ENCODE results near the gene MMP12. TPM values are rescaled to one million over a fixed set of nuclear protein-coding genes. Genes with fewer than 3 reads are reported as not detected.
"Not testable (repeated sequence)": the region's sequence is repeated elsewhere in the genome, so short reads cannot be mapped to it uniquely, and the experiment has no call there.

Gene MMP12
- not detected for polyA plus RNA-seq (ENCODE audit: low read depth in 6 of 6)

DNA sequence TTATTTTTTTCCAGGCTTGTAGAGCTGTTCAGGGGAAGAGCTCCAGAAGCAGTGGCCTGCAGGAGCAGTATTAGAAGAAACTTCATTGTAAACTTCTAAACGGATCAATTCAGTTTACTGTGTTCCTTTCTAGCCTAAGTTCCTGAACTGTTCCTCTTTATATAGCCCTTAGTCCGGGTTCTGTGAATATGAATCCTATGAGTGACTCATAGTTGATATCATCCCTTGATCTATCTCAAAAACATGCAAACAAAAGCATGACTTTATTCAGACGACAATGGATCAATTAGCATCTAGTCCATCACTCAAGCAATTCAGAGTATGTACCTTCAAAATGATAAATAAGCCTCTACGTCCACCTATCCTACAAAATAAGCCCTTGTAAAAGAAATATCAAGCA is at the start of gene MMP12:
Gene MMP12 (minus strand): TSS at position 131 of the 400 bp plus-strand sequence. CDS start 45 bp downstream, at position 86.
- Mint-ChIP-seq H3K27ac (no peak within 1 kb of the TSS), H3K36me3 (no peaks in the 10 kb centered on the region), H3K4me3 (no peak within 1 kb of the TSS), H3K27me3 (peaks cover 7 to 14% (median 7%) of the 10 kb centered on the region in 3 donors), H3K4me1 (no peaks in the 10 kb centered on the region), H3K9me3 (no peaks in the 10 kb centered on the region)
- ATAC-seq (ENCODE audit: low read depth in 2 of 2) (no peak), DNase-seq (no peak)

- H3K4me3 Mint-ChIP-seq: no peak overlapping the region
- no peak overlapping the region for H3K27ac Mint-ChIP-seq
- H3K27me3 Mint-ChIP-seq: peaks cover 5 to 25% (median 13%) of the 10 kb centered on the region in 3 donors
- no peak for ATAC-seq (ENCODE audit: low read depth in 2 of 2)
- no peaks in the 10 kb centered on the region for H3K36me3 Mint-ChIP-seq
- DNase-seq: no peak
- H3K4me1 Mint-ChIP-seq: peaks cover 8 to 24% (median 11%) of the 10 kb centered on the region in 3 donors
- H3K9me3 Mint-ChIP-seq: peaks cover 0 to 2% (median 0%) of the 10 kb centered on the region in 7 donors
Observed at GRCh38 chr11:102921587-102922220, 46.9 kb upstream of the MMP12 start.

- Mint-ChIP-seq H3K4me3 (peak overlapping the region in 7 of 8 donors; percentile 6 to 74 (median 32)), H3K9me3 (peaks cover 0 to 2% (median 0%) of the 10 kb centered on the region in 7 donors), H3K27ac (peak overlapping the region in 3 of 6 donors; percentile 8 to 14 (median 13)), H3K36me3 (no peaks in the 10 kb centered on the region), H3K4me1 (peaks cover 8 to 24% (median 11%) of the 10 kb centered on the region in 3 donors), H3K27me3 (peaks cover 5 to 28% (median 12%) of the 10 kb centered on the region in 3 donors)
- DNase-seq (peak; percentile 33), ATAC-seq (ENCODE audit: low read depth in 2 of 2) (peak; percentile 89 to 92)
Observed at GRCh38 chr11:102920118-102920684, 45.4 kb upstream of the MMP12 start.

DNA sequence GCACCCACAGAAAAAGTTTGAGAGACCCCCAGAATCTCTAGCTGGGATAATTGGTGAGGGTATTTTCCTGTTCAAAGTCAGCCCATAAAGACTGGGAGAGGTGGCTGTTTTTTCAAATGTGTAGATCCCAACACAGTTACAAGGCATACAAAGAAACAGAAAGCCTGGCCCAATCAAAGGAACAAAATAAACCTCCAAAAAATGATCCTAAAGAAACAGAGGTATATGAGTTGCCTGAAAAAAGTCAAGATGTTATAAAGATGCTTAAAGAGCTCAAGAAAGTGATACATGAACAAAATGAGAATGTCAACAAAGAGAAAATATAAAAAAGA is 40.2 kb upstream of the MMP12 start:
- peaks cover 3 to 5% (median 4%) of the 10 kb centered on the region in 3 donors for H3K4me1 Mint-ChIP-seq
- DNase-seq (no peak), ATAC-seq (ENCODE audit: low read depth in 2 of 2) (no peak)
- no peak overlapping the region for H3K4me3 Mint-ChIP-seq
- peaks cover 0 to 13% (median 9%) of the 10 kb centered on the region in 3 donors for H3K27me3 Mint-ChIP-seq
- no peaks in the 10 kb centered on the region for H3K9me3 Mint-ChIP-seq
- no peak overlapping the region for H3K27ac Mint-ChIP-seq
- H3K36me3 Mint-ChIP-seq: no peaks in the 10 kb centered on the region

GRCh38 chr11:102914238-102915043 is 39.7 kb upstream of the MMP12 start:
- Mint-ChIP-seq H3K9me3 (peaks cover 0 to 2% (median 0%) of the 10 kb centered on the region in 7 donors), H3K4me3 (no peak overlapping the region), H3K36me3 (no peaks in the 10 kb centered on the region), H3K27ac (no peak overlapping the region), H3K27me3 (peaks cover 0 to 13% (median 11%) of the 10 kb centered on the region in 3 donors), H3K4me1 (no peaks in the 10 kb centered on the region)
- no peak for ATAC-seq (ENCODE audit: low read depth in 2 of 2)
- DNase-seq: no peak

GRCh38 chr11:102912482-102912830 is 37.7 kb upstream of the MMP12 start:
- Mint-ChIP-seq H3K27me3 (peaks cover 0 to 26% (median 20%) of the 10 kb centered on the region in 3 donors), H3K4me3 (no peak overlapping the region), H3K9me3 (peaks cover 0 to 7% (median 0%) of the 10 kb centered on the region in 7 donors), H3K27ac (no peak overlapping the region), H3K4me1 (no peaks in the 10 kb centered on the region), H3K36me3 (no peaks in the 10 kb centered on the region)
- DNase-seq: no peak
- no peak for ATAC-seq (ENCODE audit: low read depth in 2 of 2)

DNA sequence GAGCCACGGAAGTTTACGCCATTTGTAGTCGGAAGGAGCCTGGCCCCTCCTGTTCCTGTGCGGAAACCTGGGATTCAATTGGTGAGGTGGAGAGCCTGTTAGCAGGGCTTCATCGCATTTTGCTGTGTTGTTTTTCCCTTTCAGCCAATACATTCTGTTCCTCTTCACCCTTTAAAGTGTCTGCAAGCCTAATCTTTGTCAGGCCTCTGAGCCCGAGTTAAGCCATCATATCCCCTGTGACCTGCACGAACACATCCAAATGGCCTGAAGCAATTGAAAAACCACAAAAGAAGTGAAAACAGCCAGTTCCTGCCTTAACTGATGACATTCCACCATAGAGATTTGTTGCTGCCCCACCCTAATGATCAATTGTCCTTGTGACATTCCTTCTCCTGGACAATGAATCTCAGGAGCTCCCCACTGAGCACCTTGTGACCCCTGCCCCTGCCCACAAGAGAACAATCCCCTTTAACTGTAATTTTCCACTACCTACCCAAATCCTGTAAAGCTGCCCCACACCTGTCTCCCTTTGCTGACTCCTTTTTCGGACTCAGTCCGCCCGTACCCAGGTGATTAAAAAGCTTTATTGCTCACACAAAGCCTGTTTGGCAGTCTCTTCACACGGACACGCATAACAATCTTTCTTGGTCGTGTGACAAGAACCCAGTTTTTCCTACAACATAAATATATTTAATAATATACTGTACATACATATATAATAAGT is 37.1 kb upstream of the MMP12 start:
- Mint-ChIP-seq H3K36me3 (no peaks in the 10 kb centered on the region), H3K4me1 (no peaks in the 10 kb centered on the region), H3K9me3 (peaks cover 0 to 7% (median 0%) of the 10 kb centered on the region in 7 donors), H3K27me3 (peaks cover 0 to 26% (median 22%) of the 10 kb centered on the region in 3 donors), H3K27ac (no peak overlapping the region), H3K4me3 (no peak overlapping the region)
- no peak for ATAC-seq (ENCODE audit: low read depth in 2 of 2)
- DNase-seq: no peak

DNA sequence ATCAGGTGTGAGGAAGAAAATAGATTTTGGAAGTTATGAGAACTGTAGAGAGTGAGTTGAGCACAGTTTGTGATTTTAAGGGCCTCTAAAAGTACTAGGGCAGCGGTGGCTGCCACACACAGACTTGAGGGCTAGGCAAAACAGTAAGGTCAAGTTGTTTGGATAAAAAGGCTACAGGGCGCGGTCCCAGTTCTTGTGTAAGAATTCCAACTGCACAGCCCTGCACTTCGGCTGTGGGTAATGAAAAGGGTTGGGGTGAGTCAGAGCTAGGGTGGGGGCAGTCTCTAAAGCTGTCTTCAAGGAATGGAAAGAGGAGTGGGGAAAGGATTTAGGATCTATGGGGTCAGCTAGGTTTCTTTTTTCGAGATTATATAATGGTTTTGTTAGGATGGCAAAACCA is 31.1 kb upstream of the MMP12 start:
- DNase-seq; ATAC-seq (ENCODE audit: low read depth in 2 of 2); H3K27ac Mint-ChIP-seq; H3K9me3 Mint-ChIP-seq; H3K4me3 Mint-ChIP-seq; H3K4me1 Mint-ChIP-seq; H3K36me3 Mint-ChIP-seq: not testable (repeated sequence)
- peaks cover 0 to 25% (median 17%) of the 10 kb centered on the region in 3 donors for H3K27me3 Mint-ChIP-seq

DNA sequence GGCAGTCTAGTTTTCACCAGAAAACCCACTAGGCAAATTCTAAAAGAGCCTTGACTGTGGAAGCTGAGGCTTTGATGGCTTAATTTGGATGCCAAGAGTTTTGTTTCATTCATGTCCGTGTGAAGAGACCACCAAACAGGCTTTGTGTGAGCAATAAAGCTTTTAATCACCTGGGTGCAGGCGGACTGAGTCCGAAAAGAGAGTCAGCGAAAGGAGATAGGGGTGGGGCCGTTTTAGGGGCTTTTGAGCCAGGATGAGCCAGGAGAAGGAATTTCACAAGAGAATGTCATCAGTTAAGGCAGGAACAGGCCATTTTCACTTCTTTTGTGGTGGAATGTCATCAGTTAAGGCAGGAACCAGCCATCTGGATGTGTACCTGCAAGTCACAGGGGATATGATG is 29.1 kb upstream of the MMP12 start:
- not testable (repeated sequence) for DNase-seq; H3K9me3 Mint-ChIP-seq; H3K4me1 Mint-ChIP-seq; H3K4me3 Mint-ChIP-seq; ATAC-seq (ENCODE audit: low read depth in 2 of 2); H3K27ac Mint-ChIP-seq; H3K36me3 Mint-ChIP-seq
- H3K27me3 Mint-ChIP-seq: peaks cover 0 to 18% (median 17%) of the 10 kb centered on the region in 3 donors

DNA sequence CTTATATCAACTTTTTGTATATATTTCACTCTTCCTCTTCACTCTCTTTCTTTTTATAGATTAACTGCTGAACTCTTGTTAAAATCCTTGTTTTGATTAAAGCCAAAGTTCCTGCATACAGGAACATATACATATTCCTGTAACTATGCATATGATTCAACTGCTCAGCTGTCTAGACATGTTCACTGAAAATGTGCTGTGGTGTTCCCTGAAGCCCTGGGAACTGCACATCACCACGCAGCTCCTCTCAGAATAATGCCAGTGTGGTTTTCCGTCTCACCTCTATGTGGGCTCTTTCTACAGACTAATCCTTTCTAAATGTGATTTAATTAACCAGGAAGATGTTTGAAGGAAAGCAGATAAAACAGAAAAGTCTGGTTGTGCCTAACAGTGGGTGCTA is 25.6 kb upstream of the MMP12 start:
- ATAC-seq (ENCODE audit: low read depth in 2 of 2) (no peak), DNase-seq (no peak)
- no peaks in the 10 kb centered on the region for H3K36me3 Mint-ChIP-seq
- no peak overlapping the region for H3K27ac Mint-ChIP-seq
- H3K9me3 Mint-ChIP-seq: peaks cover 0 to 12% (median 5%) of the 10 kb centered on the region in 7 donors
- no peak overlapping the region for H3K4me3 Mint-ChIP-seq
- no peaks in the 10 kb centered on the region for H3K4me1 Mint-ChIP-seq
- peaks cover 0 to 7% (median 0%) of the 10 kb centered on the region in 3 donors for H3K27me3 Mint-ChIP-seq

DNA sequence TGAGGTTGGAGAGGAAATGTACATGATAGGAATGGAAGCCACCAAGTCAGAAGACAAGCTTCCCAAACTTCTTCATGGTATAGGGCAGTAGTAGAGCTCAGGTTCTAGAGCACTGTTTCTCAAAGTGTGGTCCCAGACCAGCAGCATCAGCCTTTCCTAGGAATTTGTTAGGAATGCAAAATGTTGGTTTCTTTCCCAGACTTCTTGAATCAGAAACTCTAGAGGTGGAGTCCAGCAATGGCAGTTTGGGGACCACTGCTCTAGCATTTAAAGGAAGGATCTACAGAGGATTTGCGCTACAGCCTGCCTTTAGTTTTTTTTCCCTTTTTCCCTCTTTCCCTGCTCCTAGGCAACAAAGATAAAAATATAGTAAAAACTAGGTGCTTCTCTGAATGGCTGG is 17.0 kb upstream of the MMP12 start:
- ATAC-seq (ENCODE audit: low read depth in 2 of 2) (no peak), DNase-seq (no peak)
- Mint-ChIP-seq H3K4me3 (no peak overlapping the region), H3K9me3 (peaks cover 5 to 28% (median 10%) of the 10 kb centered on the region in 7 donors), H3K4me1 (no peaks in the 10 kb centered on the region), H3K36me3 (no peaks in the 10 kb centered on the region), H3K27ac (no peak overlapping the region), H3K27me3 (peaks cover 5 to 22% (median 7%) of the 10 kb centered on the region in 3 donors)

- Mint-ChIP-seq H3K4me1 (no peaks in the 10 kb centered on the region), H3K27me3 (peaks cover 9 to 22% (median 11%) of the 10 kb centered on the region in 3 donors), H3K27ac (no peak overlapping the region), H3K4me3 (no peak overlapping the region), H3K36me3 (no peaks in the 10 kb centered on the region), H3K9me3 (peaks cover 0 to 2% (median 0%) of the 10 kb centered on the region in 7 donors)
- DNase-seq (no peak), ATAC-seq (ENCODE audit: low read depth in 2 of 2) (no peak)
Observed at GRCh38 chr11:102886999-102887398, 12.2 kb upstream of the MMP12 start.

- no peak for ATAC-seq (ENCODE audit: low read depth in 2 of 2)
- no peak overlapping the region for H3K4me3 Mint-ChIP-seq
- DNase-seq: no peak
- H3K27me3 Mint-ChIP-seq: peaks cover 4 to 13% (median 7%) of the 10 kb centered on the region in 3 donors
- peak overlapping the region in 1 of 6 donors; percentile 78 for H3K27ac Mint-ChIP-seq
- no peaks in the 10 kb centered on the region for H3K4me1 Mint-ChIP-seq
- no peaks in the 10 kb centered on the region for H3K36me3 Mint-ChIP-seq
- peaks cover 0 to 2% (median 0%) of the 10 kb centered on the region in 7 donors for H3K9me3 Mint-ChIP-seq
Observed at GRCh38 chr11:102883141-102883540, 8.4 kb upstream of the MMP12 start.

Measured in naive B cell (primary cell).